Uterus (tissue), 4 donors: ENCODE measurements around the gene DBNDD2. TPM values are rescaled to one million over a fixed set of nuclear protein-coding genes. Genes with fewer than 3 reads are reported as not detected.
A peak's percentile ranks its signal among the peaks of the same experiment; 100 is the strongest.

ENCODE experiments used
- DNase-seq, 2 donors: peaks; one replicate each; pipeline ENCODE4 v3.0.0-alpha.2; 2019 to 2020
- H3K27ac ChIP-seq, 2 donors: fragments of 200-600 bp; sonication (generic); 1 replicate in 1 of 2; 2 replicates in 1 of 2; pipeline ENCODE4 v1.5.1; 2016 to 2018
- H3K27me3 ChIP-seq, 2 donors: fragments of 200-600 bp; sonication (generic); one replicate each; pipeline ENCODE4 v1.5.1; 2018 to 2019; ENCODE audit warnings: control low read depth in 1 of 2
- H3K36me3 ChIP-seq, 2 donors: fragments of 200-600 bp; sonication (generic); one replicate each; pipeline ENCODE4 v1.5.1; 2019; ENCODE audit warnings: control low read depth in 1 of 2
- H3K4me1 ChIP-seq, 2 donors: fragments of 200-600 bp; sonication (generic); one replicate each; pipeline ENCODE4 v1.5.1; 2018 to 2019; ENCODE audit warnings: control low read depth in 1 of 2
- H3K4me3 ChIP-seq, 2 donors: fragments of 200-600 bp; sonication (generic); 1 replicate in 1 of 2; 2 replicates in 1 of 2; pipeline ENCODE4 v1.5.1; 2018 to 2019; ENCODE audit warnings: mild to moderate bottlenecking in 1 of 2
- H3K9me3 ChIP-seq, 2 donors: fragments of 200-600 bp; sonication (generic); one replicate each; pipeline ENCODE4 v1.5.1; 2019; ENCODE audit warnings: control low read depth in 1 of 2
- POLR2A ChIP-seq, 2 donors: fragments of 450-650 bp; IDR thresholded peaks; one replicate each; pipeline ENCODE4 v1.6.1; 2016; ENCODE audit warnings: antibody characterized with exemption in 2 of 2, mild to moderate bottlenecking in 1 of 2, moderate library complexity in 1 of 2
- intact Hi-C: fragments of 100-400 bp; cut with DNase I; formaldehyde crosslinking; loops from one replicate; pipeline ENCODE4 v1.15.1; 2023; ENCODE audit warnings: low total_unique reads
- total RNA-seq, 4 donors: library from RNA; depleted of rRNA in 3 of 4; stranded (reverse); fragments of >200 nt in 3 of 4; gene quantifications; one replicate each; pipeline versions ENCODE4 v1.1.0 to v1.2.4, GENCODE V29; 2014 to 2023
- TF ChIP-seq, protein P1 (sequence below), 4 experiments: fragments of 200-600 bp in 2 of 4; fragments of 450-650 bp in 2 of 4; sonication (generic) in 2 of 4; IDR thresholded peaks; one replicate each; pipeline ENCODE4 v1.5.1; 2016 to 2019; ENCODE audit warnings: antibody characterized with exemption in 4 of 4, mild to moderate bottlenecking in 2 of 4, moderate library complexity in 1 of 4
- donor health status: DM: yes; HTN: yes; CAD: no.

The DBNDD2 gene
- total RNA-seq, 4 donors from 2014 or later = 7.5 to 84.2 (median 62.4) TPM

DNA sequence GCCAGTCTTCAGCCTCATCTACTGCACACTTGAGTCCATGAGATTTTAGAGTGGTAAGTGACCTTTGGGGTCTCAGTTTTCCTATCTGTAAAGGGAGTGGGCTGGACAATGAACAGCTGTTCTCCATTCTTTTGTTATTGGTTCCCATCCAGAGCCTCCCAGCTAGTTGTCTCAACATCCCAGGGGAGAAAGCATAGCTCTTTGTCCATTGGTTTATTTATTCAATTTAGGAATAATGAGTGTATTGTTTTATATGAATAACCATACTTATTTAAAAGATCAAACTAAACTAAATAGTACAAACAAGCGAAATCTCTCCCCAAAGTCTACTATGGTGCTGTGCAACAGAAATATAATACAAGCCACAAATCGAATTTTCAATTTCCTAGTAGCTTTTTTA is 21.5 kb downstream of the DBNDD2 start:
- H3K36me3 ChIP-seq = no peaks in the 10 kb centered on the region
- no peak overlapping the region for H3K27ac ChIP-seq
- no peak for DNase-seq
- no peaks in the 10 kb centered on the region for H3K4me1 ChIP-seq
- intact Hi-C loops = no loop called here
- H3K27me3 ChIP-seq = no peaks in the 10 kb centered on the region
- no peak overlapping the region for H3K4me3 ChIP-seq
- TF ChIP-seq, protein P1, sequence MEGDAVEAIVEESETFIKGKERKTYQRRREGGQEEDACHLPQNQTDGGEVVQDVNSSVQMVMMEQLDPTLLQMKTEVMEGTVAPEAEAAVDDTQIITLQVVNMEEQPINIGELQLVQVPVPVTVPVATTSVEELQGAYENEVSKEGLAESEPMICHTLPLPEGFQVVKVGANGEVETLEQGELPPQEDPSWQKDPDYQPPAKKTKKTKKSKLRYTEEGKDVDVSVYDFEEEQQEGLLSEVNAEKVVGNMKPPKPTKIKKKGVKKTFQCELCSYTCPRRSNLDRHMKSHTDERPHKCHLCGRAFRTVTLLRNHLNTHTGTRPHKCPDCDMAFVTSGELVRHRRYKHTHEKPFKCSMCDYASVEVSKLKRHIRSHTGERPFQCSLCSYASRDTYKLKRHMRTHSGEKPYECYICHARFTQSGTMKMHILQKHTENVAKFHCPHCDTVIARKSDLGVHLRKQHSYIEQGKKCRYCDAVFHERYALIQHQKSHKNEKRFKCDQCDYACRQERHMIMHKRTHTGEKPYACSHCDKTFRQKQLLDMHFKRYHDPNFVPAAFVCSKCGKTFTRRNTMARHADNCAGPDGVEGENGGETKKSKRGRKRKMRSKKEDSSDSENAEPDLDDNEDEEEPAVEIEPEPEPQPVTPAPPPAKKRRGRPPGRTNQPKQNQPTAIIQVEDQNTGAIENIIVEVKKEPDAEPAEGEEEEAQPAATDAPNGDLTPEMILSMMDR (IDR thresholded peaks at IDR 0.05) = no peak
- TF ChIP-seq POLR2A (IDR thresholded peaks at IDR 0.05) = no peak
- H3K9me3 ChIP-seq = no peaks in the 10 kb centered on the region

DNA sequence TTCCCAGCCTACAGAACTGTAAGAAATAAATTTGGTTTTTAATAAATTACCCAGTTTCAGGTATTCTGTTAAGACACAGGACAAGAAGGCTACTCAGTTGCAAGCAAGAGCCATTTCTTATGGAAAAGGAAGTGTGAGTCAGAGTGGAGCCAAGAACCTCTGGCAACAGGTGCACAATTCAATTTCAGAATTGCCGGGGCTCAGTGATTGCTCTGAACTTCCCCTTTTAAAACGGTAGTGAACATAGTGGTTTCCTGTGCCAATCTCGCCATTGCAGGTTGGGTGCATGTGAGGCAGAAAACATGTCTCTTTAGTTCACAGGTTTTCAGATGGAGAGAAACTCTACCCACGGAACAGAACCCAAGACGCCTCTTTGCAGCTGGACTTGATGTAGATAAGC is 24.2 kb downstream of the DBNDD2 start:
- no peak overlapping the region for H3K27ac ChIP-seq
- H3K4me1 ChIP-seq = no peaks in the 10 kb centered on the region
- TF ChIP-seq, protein P1 (IDR thresholded peaks at IDR 0.05) = no peak
- TF ChIP-seq POLR2A (IDR thresholded peaks at IDR 0.05) = no peak
- H3K27me3 ChIP-seq = no peaks in the 10 kb centered on the region
- DNase-seq = no peak
- H3K36me3 ChIP-seq = no peaks in the 10 kb centered on the region
- H3K9me3 ChIP-seq = no peaks in the 10 kb centered on the region
- intact Hi-C loops = no loop called here
- no peak overlapping the region for H3K4me3 ChIP-seq

DNA sequence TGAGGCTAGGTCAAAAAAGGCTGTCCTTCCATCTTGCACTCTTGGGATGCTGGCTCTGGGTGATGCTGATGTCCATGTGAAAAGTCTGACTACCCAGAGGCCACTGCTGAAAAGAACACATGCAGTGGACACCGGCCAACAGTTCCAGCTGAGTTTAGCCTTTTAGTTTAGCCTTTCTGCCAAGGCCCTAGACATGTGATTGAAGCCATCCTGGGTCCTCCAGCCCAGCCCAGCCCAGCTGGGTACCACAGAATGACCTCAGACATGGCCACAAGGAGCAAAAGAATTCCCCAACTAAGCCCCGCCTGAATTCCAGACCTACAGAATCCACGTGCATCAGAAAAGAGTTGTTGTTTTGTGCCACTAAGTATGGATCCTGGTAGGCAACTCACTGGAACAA is 25.2 kb downstream of the DBNDD2 start:
- Histone ChIP-seq H3K36me3 (no peaks in the 10 kb centered on the region), H3K9me3 (no peaks in the 10 kb centered on the region), H3K27ac (no peak overlapping the region), H3K27me3 (no peaks in the 10 kb centered on the region), H3K4me1 (no peaks in the 10 kb centered on the region), H3K4me3 (no peak overlapping the region)
- intact Hi-C loops = no loop called here
- TF ChIP-seq POLR2A (IDR thresholded peaks at IDR 0.05) = no peak
- TF ChIP-seq, protein P1 (IDR thresholded peaks at IDR 0.05) = no peak
- peak in 1 of 2 donors; percentile 41 for DNase-seq

DNA sequence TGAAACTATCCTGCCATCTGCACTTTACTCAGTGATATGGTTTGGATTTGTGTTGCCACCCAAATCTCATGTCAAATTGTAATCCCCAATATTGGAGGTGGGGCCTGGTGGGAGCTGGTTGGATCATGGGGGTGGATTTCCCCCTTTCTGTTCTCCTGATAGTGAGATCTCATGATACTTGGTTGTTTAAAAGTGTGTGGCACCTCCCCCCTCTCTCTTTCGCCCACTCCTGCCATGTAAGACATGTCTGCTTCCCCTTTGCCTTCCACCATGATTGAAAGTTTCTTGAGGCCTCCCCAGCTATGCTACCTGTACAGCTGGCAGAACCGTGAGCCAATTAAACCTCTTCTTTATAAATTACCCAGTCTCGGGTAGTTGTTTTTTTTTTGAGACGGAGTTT is 25.9 kb downstream of the DBNDD2 start:
- Histone ChIP-seq H3K27me3 (no peaks in the 10 kb centered on the region), H3K9me3 (no peaks in the 10 kb centered on the region), H3K36me3 (no peaks in the 10 kb centered on the region), H3K4me1 (no peaks in the 10 kb centered on the region), H3K27ac (no peak overlapping the region), H3K4me3 (no peak overlapping the region)
- TF ChIP-seq, protein P1 (IDR thresholded peaks at IDR 0.05) = no peak
- TF ChIP-seq POLR2A (IDR thresholded peaks at IDR 0.05) = no peak
- intact Hi-C loops = no loop called here
- no peak for DNase-seq

DNA sequence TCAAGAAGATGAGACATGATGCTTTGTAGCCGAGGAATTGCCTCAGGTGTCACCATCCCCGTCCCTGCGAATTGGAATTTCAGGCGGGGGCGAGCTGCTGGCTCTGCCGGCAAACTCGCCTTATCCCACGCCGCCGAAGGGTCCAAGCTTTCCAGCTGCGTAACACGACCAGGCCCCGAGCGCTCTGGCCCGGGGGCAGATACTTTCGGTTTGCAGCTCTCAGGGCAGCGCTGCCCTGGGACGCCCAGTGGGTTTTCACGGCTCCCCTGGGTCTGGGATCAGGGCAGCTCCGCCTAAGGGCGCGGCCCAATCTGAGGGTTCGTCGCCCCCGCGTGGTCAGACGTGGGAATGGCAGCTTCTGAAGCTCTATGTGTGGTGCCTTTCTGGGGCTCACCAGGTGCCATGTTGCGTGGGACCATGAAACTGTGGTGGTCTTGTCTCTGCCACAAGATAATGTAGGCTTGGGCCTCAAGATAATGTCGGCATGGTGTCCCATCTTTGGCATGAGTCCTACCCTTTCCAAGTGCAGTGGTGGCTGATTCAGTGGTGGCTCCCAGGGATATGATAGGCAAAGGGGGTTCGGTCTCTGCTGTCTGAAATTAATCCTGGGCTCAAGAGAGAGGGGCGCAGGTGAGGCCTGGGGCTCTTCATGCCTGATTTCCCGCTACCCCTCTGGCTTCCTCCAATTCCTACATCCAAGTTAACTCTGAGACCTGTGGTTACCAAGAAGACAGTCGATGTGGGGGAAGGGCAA is 28.8 kb downstream of the DBNDD2 start:
- H3K27ac ChIP-seq = peak overlapping the region; percentile 84 to 86
- peak overlapping the region; percentile 49 to 50 for H3K4me3 ChIP-seq
- TF ChIP-seq, protein P1 (IDR thresholded peaks at IDR 0.05) = peak; percentile 96 to 98 (median 97)
- peak; percentile 10 to 39 for TF ChIP-seq POLR2A (IDR thresholded peaks at IDR 0.05)
- H3K27me3 ChIP-seq = no peaks in the 10 kb centered on the region
- H3K4me1 ChIP-seq = no peaks in the 10 kb centered on the region
- H3K36me3 ChIP-seq = no peaks in the 10 kb centered on the region
- no peaks in the 10 kb centered on the region for H3K9me3 ChIP-seq
- peak; percentile 89 to 91 for DNase-seq
- intact Hi-C loops = loop anchor here (2.0 kb wide), 2 partner anchors 74 to 120 kb away; partner anchors contain the start of gene SYS1
